NCI-H2107 treated with DMSO at 0.1 percent for 48 hours (cell line): ENCODE results near the gene DDX46.
"Not testable (repeated sequence)": the region's sequence is repeated elsewhere in the genome, so short reads cannot be mapped to it uniquely, and the experiment has no call there.

ENCODE experiments used
- DNase-seq: peaks from one replicate; lab custom pipeline; 2025; ENCODE audit not compliant: unreplicated experiment; lab: John Stamatoyannopoulos, UW

Gene DDX46

GRCh38 chr5:134758504-134759341 is at the start of gene DDX46:
DDX46 (plus strand) TSS chr5:134758779; CDS start chr5:134758939, 160 bp downstream.
- DNase-seq = peak; percentile 50

GRCh38 chr5:134714120-134714519 is 44.5 kb upstream of the DDX46 start:
- DNase-seq = peak; percentile 1

GRCh38 chr5:134714541-134714940 is 44.0 kb upstream of the DDX46 start:
- no peak for DNase-seq

GRCh38 chr5:134715466-134715865 is 43.1 kb upstream of the DDX46 start:
- DNase-seq = not testable (repeated sequence)

GRCh38 chr5:134724872-134725271 is 33.7 kb upstream of the DDX46 start:
- DNase-seq = no peak

GRCh38 chr5:134732819-134733218 is 25.8 kb upstream of the DDX46 start:
- DNase-seq = no peak

- DNase-seq = no peak
Measured at GRCh38 chr5:134735243-134735642, 23.3 kb upstream of the DDX46 start.

- DNase-seq = no peak
Measured at GRCh38 chr5:134736173-134736812, 22.3 kb upstream of the DDX46 start.

GRCh38 chr5:134738133-134738962 is 20.2 kb upstream of the DDX46 start, which contains the start of gene CAMLG:
CAMLG (plus strand) TSS chr5:134738548; CDS start chr5:134738621, 73 bp downstream.
- DNase-seq = peak; percentile 79

GRCh38 chr5:134738963-134739661 is 19.5 kb upstream of the DDX46 start:
- peak; percentile 12 for DNase-seq

GRCh38 chr5:134741052-134741451 is 17.5 kb upstream of the DDX46 start:
- no peak for DNase-seq

- no peak for DNase-seq
Measured at GRCh38 chr5:134742134-134742533, 16.4 kb upstream of the DDX46 start.

GRCh38 chr5:134749415-134749814 is 9.2 kb upstream of the DDX46 start:
- DNase-seq = no peak

GRCh38 chr5:134758176-134758503 is 439 bp upstream of the DDX46 start:
- DNase-seq = no peak

- not testable (repeated sequence) for DNase-seq
Measured at GRCh38 chr5:134767528-134768291, 9.1 kb downstream of the DDX46 start.

- DNase-seq = no peak
Measured at GRCh38 chr5:134769206-134769605, 10.6 kb downstream of the DDX46 start.

GRCh38 chr5:134772461-134773125 is 14.0 kb downstream of the DDX46 start:
- no peak for DNase-seq

GRCh38 chr5:134777366-134777765 is 18.8 kb downstream of the DDX46 start:
- DNase-seq = no peak

GRCh38 chr5:134784241-134784920 is 25.8 kb downstream of the DDX46 start:
- DNase-seq = no peak
